SKM-1 treated with dmso at 0.1 percent for 144 hours (cell line): ENCODE measurements around the gene ITM2A.

Experiments used
- DNase-seq: peaks from one replicate; lab custom pipeline; 2025; ENCODE audit not compliant: unreplicated experiment; lab: John Stamatoyannopoulos, UW

The ITM2A gene

DNA sequence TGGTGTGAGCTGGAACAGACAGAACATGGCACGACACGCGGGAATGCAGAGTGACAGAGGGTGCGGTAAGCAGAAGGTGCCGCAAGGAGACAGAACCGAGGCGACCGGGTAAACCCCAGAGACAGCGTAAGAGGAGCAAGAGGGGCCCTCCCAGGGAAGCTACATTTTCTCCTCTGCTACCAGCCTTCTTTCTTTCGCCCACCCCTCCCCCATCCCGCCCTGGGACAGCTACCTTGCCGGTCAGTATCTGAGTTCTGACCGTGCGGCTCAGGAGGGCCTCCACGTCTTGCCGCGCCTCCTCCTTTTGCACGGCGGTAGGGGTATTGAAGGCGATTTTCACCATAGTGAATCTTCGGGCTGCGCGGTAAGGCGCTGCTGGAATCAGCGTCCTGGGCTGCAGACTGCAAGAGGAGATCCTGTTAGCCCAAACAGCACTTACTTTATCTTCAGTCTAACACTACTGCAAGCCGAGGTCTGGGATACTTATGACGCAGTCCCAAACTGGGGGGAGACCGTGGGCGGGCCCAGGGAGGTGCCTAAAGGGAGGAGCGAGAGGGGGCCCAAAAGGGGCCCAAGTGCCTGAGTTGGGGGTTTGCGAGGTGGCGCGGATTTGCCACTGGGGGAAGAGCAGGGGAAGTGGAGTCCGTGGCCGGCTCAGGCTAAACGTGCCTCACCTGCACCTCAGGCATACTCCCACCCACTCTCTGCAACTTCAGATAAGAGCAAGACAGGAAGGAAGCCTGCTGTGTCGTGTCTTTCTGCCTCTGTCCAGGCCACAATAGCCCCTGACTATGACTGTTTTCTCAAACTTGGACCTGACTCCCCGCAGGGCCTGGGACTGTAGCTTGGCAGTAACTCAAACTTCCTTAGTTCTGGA is at the start of gene ITM2A:
ITM2A (minus strand) TSS at position 462 of the 877 bp plus-strand sequence; CDS start at position 343, 119 bp downstream.
- DNase-seq, result peak; percentile 28

DNA sequence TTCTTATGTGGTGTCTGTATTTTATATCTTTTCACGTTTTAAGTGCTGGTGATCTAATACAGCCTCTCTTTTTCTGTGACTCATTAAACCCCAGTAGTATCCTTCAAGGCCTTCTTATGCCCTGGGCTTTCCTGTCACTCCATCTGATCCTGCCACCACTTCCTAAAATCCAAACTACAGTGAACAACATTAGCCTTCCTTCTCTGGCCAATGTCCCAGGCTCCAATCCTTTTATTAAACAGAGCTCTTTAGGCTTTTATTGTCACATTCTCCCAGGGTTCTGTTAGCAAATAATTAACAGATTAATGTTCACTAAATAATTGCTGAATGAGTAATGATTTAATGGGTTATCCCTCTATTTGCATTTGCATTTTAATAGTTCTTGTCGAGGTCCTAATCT is 47.9 kb upstream of the ITM2A start:
- DNase-seq, result no peak

DNA sequence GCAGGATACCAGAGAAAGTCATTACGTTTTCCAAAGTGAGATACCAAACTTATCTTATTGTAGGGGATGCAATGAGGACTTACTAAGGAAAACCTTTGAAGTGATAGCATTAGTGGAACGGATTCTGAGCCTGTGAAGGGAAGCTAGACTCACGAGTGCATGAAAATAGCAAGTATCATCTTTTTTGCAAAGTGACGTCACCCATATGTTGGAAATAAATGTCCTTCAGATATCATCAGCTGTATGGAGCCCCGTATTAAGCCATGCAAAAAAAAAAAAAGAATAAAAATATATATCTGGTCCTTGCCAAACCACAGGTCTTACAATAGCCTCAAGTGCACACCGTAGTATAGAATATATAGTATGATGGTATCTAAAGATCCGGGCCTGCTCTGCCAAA is 46.8 kb upstream of the ITM2A start:
- DNase-seq, result no peak

DNA sequence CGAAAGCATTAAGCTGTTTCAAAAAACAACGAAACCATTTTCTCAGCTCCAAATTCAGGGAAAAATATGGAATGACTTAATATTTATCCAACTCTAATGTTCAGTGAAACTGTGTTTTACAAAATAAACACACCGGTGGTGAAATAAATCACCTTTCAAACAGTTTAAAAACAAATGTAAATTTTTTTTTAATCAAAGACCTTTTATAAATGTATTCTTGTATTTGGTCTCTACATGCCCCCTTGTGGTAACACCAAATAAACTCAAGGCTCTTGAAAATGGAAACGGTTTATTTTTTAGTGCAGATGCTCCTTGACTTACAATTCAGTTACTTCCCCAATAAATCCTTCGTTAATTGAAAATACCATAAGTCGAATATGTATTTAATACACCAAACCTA is 45.8 kb upstream of the ITM2A start:
- peak; percentile 1 for DNase-seq

DNA sequence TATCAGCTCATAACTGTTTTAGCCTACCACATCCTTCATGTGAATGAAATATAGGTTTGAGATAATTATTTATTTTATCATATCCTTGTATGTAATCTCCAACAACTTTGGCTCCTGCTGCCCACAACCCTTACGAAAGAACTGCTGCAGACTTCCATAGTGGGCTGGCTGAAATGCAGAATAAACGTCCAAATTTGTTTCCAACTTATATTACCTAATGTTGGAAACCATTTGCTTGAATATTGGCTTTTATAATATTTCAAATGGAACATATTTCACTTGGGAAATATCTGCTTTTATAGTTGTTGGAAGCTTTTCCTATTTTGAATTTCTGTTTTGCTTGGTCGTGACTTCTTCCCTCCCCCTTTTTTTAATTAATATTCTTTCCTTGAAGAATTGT is 45.0 kb upstream of the ITM2A start:
- no peak for DNase-seq

DNA sequence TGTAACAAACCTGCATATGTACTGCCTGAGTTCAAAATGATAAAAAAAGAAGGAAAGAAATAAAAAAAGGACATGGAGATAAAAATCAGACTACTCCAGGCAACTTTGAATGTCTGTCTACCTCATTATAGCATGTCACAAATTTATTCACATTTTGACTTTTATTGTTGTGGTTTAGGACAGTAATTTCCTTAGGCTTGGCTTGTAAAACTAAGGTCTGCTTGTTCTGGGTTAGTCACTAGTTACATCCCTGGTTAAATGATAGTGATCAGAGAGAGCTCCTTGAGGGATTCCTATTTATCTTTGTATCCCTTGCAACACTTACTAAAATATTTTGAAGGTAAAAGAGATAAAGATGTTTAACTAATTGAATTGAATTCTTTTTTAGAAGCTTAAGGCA is 42.5 kb upstream of the ITM2A start:
- no peak for DNase-seq

DNA sequence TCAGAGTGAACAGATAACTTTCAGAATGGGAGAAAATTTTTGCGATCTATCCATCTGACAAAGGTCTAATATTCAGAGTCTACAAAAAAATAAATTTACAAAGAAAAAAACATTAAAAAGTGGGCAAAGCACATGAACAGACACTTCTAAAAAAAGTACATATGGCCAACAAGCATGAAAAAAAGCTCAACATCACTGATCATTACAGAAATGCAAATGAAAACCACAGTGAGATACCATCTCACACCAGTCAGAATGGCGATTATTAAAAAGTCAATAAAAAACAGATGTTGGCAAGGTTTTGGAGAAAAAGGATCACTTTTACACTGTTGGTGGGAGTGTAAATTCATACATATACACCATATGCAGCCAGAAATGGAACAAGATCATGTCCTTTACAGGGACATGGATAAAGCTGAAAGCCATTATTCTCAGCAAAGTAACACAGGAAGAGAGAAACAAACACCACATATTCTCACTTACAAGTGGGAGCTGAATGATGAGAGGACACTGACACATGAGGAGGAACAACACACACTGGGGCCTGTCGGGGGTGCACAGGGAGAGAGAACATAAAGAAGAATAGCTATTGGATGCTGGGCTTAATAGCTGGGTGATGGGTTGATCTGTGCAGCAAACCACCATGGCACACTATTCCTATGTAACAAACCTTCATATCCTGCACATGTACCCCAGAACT is 41.6 kb upstream of the ITM2A start:
- no peak for DNase-seq

DNA sequence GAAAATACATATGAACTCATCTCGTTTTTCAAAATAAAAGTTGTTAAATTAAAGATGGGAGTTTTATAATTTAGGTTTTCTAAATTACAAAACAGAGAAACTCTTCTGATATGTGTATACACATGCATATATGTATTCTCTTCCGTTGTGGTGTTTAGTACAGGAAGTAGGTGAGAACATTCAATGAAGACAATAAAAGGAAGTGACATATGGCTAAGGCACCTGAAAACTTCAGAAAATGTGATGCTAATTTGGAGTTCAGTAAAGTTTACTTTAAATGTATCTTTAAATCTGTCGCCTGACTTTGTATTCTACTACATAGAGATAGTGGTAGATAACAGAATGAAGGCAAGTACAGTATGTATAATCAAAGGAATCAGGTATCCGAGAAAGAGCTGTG is 33.5 kb upstream of the ITM2A start:
- DNase-seq, result no peak

DNA sequence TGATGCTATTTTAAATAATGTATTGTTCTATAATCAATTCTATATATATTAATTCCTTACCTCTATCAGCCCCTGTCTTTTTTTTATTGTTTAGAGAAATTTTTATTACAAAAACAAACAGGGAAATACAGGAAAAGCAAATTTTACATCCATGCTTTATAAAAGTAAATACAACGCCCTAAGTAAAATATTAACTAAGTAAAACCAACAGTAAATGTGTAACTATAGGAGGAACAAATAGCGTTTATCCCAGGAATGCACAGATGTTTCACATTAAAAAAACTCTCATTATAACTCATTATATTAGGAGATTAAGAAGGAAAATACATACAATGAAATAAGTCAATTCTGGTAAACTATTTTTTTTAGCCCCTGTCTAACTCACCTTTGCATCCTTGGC is 8.2 kb upstream of the ITM2A start:
- no peak for DNase-seq

DNA sequence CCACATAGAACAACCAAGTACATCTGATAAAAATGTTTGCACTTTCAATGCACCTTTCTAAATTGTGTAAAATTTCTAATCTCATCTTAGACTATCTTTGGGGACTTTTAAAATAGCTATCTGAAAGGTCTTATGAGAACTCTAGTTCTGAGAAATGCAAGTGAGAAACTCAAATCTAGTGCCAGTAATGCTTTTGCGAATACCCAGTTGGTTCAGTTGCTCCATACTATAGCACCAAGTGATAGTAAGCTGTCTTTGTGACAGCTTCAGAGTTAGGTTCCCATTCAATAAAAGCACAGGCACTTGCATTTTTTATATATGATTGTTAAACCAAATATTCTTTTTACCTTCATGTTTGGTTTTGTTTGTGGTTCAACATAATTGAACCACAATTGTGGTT is 4.5 kb upstream of the ITM2A start:
- no peak for DNase-seq

DNA sequence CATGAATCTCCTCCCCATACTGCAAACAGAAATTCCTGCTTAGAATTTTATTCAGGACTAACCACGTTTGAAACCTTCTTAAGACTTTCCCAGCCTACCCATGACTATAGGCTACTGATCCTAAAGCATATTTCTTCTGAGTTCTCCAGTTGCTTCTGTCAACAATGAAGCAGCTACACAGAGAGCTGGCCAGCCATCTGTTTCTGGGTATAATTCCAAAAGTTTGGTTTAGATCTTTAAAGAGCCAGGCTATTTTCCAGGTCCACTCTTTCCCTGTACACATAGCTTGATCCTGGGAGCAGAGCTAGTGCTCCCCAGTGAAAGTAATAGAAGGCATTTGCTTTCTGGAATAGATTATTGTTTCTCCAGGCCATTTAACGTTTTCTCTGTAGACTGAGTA is 4.0 kb upstream of the ITM2A start:
- DNase-seq, result no peak

DNA sequence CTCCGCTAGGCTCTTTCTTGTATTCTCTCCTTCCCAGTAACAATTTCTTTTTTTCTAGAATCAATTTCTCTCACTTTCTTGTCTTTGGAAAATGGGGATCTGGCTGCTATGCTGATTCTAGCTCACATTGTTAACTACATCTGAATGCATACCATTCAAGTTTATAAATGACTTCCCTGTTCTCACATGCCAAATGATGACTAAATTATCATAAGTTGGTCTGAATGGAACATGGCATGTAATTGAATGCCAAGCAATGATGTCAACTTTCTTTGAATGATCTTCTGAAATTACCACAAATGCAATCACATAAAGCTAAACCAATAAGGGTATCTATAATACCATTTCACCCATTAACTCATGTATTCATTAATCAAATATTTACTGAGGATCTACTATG is 2.7 kb upstream of the ITM2A start:
- no peak for DNase-seq

DNA sequence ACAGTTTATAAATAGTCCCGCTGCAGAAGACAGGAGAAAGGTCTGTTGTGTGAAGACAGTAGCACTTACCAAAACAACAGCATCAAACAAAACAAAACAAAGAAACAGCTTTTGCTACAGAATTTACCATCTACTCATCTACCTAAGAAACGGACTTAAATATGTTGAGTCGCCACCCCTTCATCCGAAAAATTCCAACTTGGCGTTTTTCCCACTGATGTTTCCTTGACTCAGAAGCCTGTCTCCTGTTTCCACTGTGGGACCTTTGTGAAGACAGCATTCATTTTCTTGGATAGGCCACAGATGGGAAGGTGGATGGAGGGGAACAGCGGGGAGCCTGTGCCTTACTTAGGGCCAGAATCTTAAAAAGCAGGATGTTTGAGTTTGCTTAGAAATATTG is 1.3 kb upstream of the ITM2A start:
- no peak for DNase-seq

DNA sequence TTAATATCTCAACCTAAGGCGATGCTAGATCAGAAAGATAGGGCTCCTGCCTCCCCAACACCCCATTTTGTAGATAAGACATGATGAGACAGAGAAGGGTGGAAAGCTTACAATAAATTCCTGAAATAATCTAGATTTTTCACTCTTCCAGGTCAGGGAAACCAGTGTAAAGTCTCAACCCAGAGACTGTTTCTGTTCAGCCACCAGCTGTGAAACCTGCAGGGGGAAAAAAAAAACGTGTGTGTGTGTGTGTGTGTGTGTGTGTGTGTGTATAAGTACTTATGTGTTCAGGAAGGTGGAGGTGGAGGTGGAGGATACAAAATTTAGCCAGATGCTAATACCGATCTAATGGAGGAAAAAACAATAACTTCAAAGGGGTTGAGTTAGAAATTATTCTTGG is 773 bp upstream of the ITM2A start:
- no peak for DNase-seq

DNA sequence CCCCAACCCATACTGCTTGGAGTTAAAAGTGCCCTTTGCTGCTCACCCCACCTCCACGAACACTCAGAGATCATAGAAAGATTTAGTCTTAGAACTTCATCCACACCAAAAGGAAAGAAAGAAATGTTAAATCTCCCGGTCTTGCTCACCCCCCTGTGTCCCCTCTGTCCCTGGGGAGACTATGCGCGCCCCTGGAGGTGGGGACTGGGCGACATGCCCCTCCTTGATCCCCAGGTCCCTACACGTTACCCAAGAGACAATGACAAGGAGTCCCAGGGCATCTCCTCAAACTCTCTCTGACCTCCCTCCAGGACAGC is 620 bp downstream of the ITM2A start:
- DNase-seq, result no peak

DNA sequence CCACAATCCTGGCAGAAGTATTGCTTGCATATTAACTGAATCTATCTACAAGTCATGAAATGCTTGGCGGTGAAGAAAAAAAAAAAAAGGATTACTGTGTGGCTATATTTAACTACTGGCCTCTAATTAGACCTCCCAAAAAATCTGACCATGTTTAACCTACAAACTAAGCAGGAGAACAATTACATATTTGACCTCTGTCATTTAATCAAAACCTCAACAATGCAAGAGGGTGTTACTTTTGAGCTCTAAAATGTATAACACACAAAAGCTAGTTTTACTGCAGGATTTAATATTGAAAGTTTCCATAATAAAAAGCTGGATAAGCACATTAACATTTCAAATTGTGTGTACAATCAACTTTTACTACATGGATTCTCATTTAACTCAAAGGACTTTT is 1.5 kb downstream of the ITM2A start:
- DNase-seq, result no peak

DNA sequence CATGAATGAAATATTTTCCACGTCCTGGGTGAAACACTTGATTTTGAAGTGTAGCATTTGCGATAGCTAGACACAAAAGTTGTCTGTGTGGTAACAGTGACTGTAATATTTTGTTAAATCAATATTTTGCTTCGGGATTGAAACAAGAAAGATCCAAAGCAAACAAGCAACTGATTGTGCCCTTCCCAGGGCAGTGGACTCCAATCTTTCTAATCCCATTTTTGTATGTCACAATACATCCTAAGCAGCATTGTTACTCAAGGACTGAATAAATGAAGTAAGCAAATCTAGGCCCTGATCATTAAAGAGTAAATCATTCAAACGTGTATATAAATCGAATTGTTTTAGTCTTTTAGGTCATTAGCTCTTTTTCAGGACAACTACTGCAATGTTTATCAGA is 2.8 kb downstream of the ITM2A start:
- no peak for DNase-seq

DNA sequence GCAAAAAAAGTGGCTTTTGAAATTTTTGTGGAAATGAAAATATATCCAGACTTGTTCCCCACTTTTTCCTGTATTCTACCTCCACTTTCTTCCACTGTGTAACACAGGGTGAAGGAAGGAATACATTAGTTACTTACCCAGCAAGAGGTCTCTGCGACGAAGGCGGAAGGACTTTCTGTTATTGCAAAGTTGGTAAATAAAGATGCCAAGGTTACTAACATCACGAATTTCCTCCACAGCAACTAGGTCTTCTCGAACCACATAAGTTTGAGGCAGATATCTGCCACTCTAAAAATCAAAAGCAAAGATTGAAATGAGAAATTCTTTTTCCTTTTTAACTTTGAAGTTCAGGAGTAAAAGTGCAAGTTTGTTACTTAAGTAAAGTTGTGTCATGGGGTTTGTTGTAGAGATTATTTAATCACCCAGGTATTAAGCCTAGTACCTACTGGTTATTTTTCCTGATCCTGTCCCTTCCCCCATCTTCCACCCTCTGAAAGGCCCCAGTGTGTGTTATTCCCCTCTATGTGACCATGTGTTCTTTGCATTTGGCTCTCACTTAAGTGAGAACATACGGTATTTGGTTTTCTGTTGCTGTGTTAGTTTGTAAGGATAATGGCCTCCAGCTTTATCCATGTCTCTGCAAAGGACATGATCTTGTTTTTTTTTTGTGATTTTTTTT is 5.8 kb downstream of the ITM2A start:
- DNase-seq, result no peak

DNA sequence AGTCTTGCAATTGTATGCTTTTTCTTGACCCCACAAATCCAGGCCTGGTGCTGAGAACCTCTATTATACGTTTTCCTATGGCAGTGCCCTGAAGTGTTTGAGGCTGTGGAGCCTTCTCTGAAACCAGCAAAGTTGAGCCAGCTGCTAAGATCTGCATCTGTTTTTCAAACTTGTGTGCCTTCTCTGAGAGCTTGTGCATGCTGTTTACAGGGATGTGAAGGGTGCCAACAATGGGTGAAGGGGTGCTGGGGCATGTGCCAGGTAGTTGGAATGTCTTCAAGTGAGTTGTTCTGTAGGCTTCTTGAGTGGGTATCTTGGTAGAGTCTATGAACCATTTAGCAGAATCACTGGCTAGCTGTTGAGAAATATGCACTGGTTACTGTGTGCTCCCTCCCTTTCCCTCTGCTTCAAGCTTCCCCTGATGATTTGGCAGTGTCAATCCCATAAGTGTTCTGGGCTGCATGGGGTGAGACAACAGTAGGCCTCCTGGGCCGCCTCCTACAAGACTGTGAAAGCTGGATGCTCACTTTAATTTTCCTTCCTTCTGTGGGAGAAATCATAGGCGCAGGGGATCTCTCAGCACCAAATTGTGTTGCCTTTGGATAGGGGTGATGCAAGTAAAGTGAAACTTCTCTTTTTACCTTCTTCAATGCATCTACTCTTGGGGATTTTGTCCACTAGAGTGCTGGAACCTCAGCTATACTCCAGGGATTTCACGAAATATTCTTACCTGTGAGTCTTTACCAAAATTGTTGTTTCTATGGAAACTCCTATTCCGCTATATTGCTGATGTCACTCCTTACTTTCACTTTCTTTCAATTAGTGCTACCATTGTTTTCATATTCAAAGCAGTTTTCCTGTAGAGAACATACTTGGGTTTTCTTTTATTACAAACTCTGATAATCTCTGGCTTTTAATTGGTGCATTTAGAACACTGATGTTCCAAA is 30.0 kb downstream of the ITM2A start:
- no peak for DNase-seq

DNA sequence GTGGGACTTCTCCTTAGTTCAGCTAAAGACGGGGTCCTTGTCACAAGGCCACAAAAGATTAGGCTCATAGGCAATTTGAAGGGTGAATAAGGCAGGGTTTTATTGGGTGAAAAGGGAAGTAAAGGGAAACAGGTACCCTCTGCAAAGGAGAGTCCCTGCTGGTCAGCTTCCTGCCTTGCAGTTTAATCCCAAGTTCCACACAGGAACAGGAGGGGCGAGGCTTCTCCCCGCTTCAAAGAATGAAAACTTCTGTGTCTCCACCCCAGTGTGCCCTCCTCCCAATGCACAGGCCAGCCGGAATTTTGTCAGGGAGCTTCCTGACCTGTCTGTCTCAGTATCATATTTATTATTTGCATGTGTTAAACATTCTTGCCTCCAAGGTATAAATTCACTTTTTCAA is 37.1 kb downstream of the ITM2A start:
- no peak for DNase-seq
